Loucy (cell line): Measurements from ENCODE around the gene C1orf159.
"Not testable (repeated sequence)": the region's sequence is repeated elsewhere in the genome, so short reads cannot be mapped to it uniquely, and the experiment has no call there.

Source experiments
- H2AFZ ChIP-seq: fragments of 200-600 bp; sonication (generic); 2 replicates; pipeline ENCODE4 v1.6.0; 2016; ENCODE audit warnings: antibody characterized with exemption, mild to moderate bottlenecking, low read length, moderate library complexity
- H3F3A ChIP-seq: fragments of 200-600 bp; 2 replicates; pipeline ENCODE4 v1.6.0; 2016; ENCODE audit warnings: antibody characterized with exemption, low read depth, mild to moderate bottlenecking
- H3K27me3 ChIP-seq: fragments of 200-600 bp; sonication (generic); 2 replicates; pipeline ENCODE4 v1.6.1; 2014; ENCODE audit warnings: low read length, mild to moderate bottlenecking; ENCODE audit not compliant: insufficient read depth, poor library complexity, severe bottlenecking
- H3K36me3 ChIP-seq: fragments of 200-600 bp; sonication (generic); 2 replicates; pipeline ENCODE4 v1.6.1; 2016; ENCODE audit warnings: low read length; ENCODE audit not compliant: insufficient read depth
- H3K4me1 ChIP-seq: fragments of 200-600 bp; sonication (generic); 2 replicates; pipeline ENCODE4 v1.5.1; 2014; ENCODE audit warnings: low read length, mild to moderate bottlenecking; ENCODE audit not compliant: insufficient read depth, poor library complexity, severe bottlenecking
- H3K4me2 ChIP-seq: fragments of 200-600 bp; sonication (generic); 2 replicates; pipeline ENCODE4 v1.6.0; 2014; ENCODE audit warnings: antibody characterized with exemption, low read length, low read depth, mild to moderate bottlenecking; ENCODE audit not compliant: poor library complexity, severe bottlenecking
- H3K4me3 ChIP-seq: fragments of 200-600 bp; sonication (generic); 2 replicates; pipeline ENCODE4 v1.5.1; 2014; ENCODE audit warnings: low read length, mild to moderate bottlenecking, mixed read lengths; ENCODE audit not compliant: poor library complexity, severe bottlenecking
- H3K79me2 ChIP-seq: fragments of 200-600 bp; sonication (generic); 2 replicates; pipeline ENCODE4 v1.6.1; 2014; ENCODE audit warnings: low read length; ENCODE audit not compliant: insufficient read depth
- H3K9ac ChIP-seq: fragments of 200-600 bp; sonication (generic); 2 replicates; pipeline ENCODE4 v1.6.0; 2014; ENCODE audit warnings: mild to moderate bottlenecking, low read depth, low read length, moderate library complexity; ENCODE audit not compliant: poor library complexity, severe bottlenecking
- H3K9me2 ChIP-seq: fragments of 200-600 bp; sonication (generic); replicated peaks from 2 replicates; pipeline ENCODE4 v1.6.1; 2016; ENCODE audit warnings: low read depth, low read length, mixed read lengths
- H3K9me3 ChIP-seq: fragments of 200-600 bp; sonication (generic); 2 replicates; pipeline ENCODE4 v1.6.1; 2014; ENCODE audit warnings: mild to moderate bottlenecking, antibody characterized with exemption, low read length, low read depth; ENCODE audit not compliant: insufficient read depth
- H4K20me1 ChIP-seq: fragments of 200-600 bp; sonication (generic); 2 replicates; pipeline ENCODE4 v1.6.0; 2014; ENCODE audit warnings: antibody characterized with exemption, low read length, mild to moderate bottlenecking; ENCODE audit not compliant: insufficient read depth, poor library complexity, severe bottlenecking
- CTCF ChIP-seq: fragments of 200-600 bp; sonication (generic); conservative IDR thresholded peaks from 2 replicates; pipeline ENCODE4 v1.5.1; 2014; ENCODE audit warnings: mild to moderate bottlenecking, antibody characterized with exemption, low read length
- EZH2phosphoT487 ChIP-seq: fragments of 200-600 bp; IDR thresholded peaks from 2 replicates; pipeline ENCODE4 v1.6.1; 2018; ENCODE audit warnings: antibody characterized with exemption, mild to moderate bottlenecking, moderate library complexity, borderline replicate concordance

C1orf159 gene

DNA sequence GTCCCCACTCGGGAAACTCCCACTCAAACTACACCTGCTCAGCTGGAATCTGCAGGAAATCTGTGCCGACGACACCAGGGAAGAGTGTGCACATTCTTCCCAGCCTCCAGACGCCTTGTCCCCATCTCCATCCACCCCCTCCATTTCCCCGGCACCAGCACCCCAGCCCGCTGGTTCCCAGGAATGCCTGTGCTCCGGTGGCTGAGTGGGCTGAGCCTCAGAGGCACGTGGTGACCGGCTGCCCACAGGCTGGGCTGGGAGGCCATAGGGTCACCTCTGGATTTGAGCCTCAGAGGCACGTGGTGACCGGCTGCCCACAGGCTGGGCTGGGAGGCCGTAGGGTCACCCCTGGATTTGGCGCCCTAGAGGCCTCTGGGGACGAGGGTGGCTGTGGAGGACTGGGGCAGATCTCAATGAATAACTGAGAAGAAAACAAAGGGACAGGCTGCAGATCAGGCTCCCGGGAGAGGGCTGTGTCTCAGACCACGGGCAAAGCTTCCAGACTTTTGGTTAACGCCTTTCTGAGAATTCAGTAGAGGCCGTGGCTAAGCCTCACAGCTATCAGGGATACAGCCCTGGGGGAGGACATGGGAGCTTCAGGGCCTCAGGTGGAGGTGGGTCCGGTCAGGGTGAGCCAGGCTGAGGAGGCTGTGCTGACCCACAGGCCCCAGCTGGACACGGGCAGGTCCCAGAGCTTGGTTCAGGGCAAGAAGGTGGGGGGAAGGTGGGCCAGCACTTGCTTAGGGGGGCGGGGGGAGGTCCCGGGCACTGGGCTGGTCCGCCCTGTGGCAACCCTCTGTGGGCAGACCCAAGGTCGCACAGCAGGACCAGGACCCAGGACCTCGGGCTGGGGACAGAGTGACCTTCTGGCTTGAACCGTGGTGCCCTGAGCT lies 40.5 kb upstream of the C1orf159 start:
- Histone ChIP-seq H3K27me3 (no peaks in the 10 kb centered on the region), H3K9me2 (no peaks in the 10 kb centered on the region), H2AFZ (no peak overlapping the region), H3K79me2 (no peaks in the 10 kb centered on the region), H3K9ac (no peak overlapping the region), H4K20me1 (no peaks in the 10 kb centered on the region), H3F3A (no peaks in the 10 kb centered on the region), H3K4me3 (no peak overlapping the region), H3K4me1 (peaks cover 16% of the 10 kb centered on the region), H3K36me3 (no peaks in the 10 kb centered on the region), H3K9me3 (peaks cover 7% of the 10 kb centered on the region; the same call in 1 of the 2 replicates), H3K4me2 (no peak overlapping the region)
- TF ChIP-seq EZH2phosphoT487 (no peak), CTCF (no peak)

DNA sequence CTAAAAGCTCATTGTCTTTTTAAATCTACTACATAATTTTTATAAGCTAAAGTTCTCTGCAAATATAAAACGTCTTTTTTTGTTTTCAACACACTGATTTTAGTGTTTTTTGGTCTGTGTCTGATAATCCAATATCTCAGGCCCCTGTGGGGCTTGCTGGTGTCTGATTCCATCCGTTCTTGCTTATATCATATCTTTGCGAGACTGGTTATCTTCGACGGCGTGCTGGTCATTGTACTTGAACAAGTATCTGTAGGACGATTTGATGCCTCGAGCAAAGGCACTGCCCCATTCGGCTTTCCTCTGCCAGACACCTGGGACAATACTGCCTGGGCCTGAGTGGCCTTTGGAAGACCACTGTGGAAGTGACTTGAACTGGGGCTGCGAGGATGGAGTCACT lies 39.4 kb upstream of the C1orf159 start:
- TF ChIP-seq CTCF (no peak), EZH2phosphoT487 (no peak)
- Histone ChIP-seq H3K9me3 (peaks cover 7% of the 10 kb centered on the region; the same call in 1 of the 2 replicates), H3K9ac (no peak overlapping the region), H3K79me2 (no peaks in the 10 kb centered on the region), H3K4me3 (no peak overlapping the region), H3K36me3 (no peaks in the 10 kb centered on the region), H4K20me1 (no peaks in the 10 kb centered on the region), H3K4me1 (peaks cover 16% of the 10 kb centered on the region), H3K27me3 (no peaks in the 10 kb centered on the region), H3K9me2 (no peaks in the 10 kb centered on the region), H3F3A (no peaks in the 10 kb centered on the region), H3K4me2 (no peak overlapping the region), H2AFZ (no peak overlapping the region)

- H3K4me3 ChIP-seq, result no peak overlapping the region
- H3F3A ChIP-seq, result no peaks in the 10 kb centered on the region
- no peak for TF ChIP-seq EZH2phosphoT487
- TF ChIP-seq CTCF, result no peak
- H3K9me2 ChIP-seq, result no peaks in the 10 kb centered on the region
- H3K36me3 ChIP-seq, result no peaks in the 10 kb centered on the region
- H3K9ac ChIP-seq, result no peak overlapping the region
- no peak overlapping the region for H3K4me2 ChIP-seq
- peaks cover 14% of the 10 kb centered on the region for H3K4me1 ChIP-seq
- no peak overlapping the region for H2AFZ ChIP-seq
- peaks cover 7% of the 10 kb centered on the region; the same call in 1 of the 2 replicates for H3K9me3 ChIP-seq
- no peaks in the 10 kb centered on the region for H3K27me3 ChIP-seq
- no peaks in the 10 kb centered on the region for H3K79me2 ChIP-seq
- H4K20me1 ChIP-seq, result no peaks in the 10 kb centered on the region
Observed at GRCh38 chr1:1153874-1154273, 38.0 kb upstream of the C1orf159 start.

DNA sequence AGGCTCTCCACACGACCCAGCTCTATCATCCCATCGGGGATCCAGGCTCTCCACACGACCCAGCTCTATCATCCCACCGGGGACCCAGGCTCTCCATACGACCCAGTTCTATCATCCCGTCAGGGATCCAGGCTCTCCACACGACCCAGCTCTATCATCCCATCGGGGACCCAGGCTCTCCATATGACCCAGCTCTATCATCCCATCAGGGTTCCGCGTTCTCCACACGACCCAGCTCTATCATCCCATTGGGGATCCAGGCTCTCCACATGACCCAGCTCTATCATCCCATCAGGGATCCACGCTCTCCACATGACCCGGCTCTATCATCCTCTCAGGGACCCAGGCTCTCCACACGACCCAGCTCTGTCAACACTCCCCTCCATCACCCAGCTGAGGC lies 37.3 kb upstream of the C1orf159 start:
- H4K20me1 ChIP-seq, H3K4me1 ChIP-seq, H3K79me2 ChIP-seq, H3K4me2 ChIP-seq, H3K27me3 ChIP-seq, H3K36me3 ChIP-seq, H3K4me3 ChIP-seq, H3F3A ChIP-seq, H2AFZ ChIP-seq, H3K9ac ChIP-seq, H3K9me2 ChIP-seq, H3K9me3 ChIP-seq: not testable (repeated sequence)

DNA sequence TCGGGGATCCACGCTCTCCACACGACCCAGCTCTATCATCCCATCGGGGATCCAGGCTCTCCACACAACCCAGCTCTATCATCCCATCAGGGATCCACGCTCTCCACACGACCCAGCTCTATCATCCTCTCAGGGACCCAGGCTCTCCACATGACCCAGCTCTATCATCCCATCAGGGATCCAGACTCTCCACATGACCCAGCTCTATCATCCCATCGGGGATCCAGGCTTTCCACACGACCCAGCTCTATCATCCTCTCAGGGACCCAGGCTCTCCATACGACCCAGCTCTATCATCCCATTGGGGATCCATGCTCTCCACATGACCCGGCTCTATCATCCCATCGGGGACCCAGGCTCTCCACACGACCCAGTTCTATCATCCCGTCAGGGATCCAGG lies 36.5 kb upstream of the C1orf159 start:
- H2AFZ ChIP-seq, H3K9ac ChIP-seq, H3K4me1 ChIP-seq, H3K4me2 ChIP-seq, H3K27me3 ChIP-seq, H4K20me1 ChIP-seq, H3K79me2 ChIP-seq, H3K9me3 ChIP-seq, H3K4me3 ChIP-seq, H3K36me3 ChIP-seq, H3K9me2 ChIP-seq, H3F3A ChIP-seq: not testable (repeated sequence)
